GM12878 (cell line): ENCODE results near the gene PGM5. TPM values are rescaled to one million over a fixed set of nuclear protein-coding genes. Genes with fewer than 3 reads are reported as not detected.

ENCODE experiments used
- ATAC-seq: fragments of 200-7000 bp; cut with Tn5 transposase; 3 replicates; pipeline ENCODE4 v1.9.1; 2020; ENCODE audit warnings: mild to moderate bottlenecking, moderate library complexity
- BruUV-seq: library from RNA; stranded (reverse); fragments of 400-500 nt; replicated peaks from 2 replicates; lab custom pipeline; 2021; lab: Mats Ljungman, UMichigan
- CTCF ChIA-PET: fragments of 300-600 bp; sonication (Branson Sonifier 250); formaldehyde crosslinking; extraction: SDS; loops from one replicate; lab custom pipeline; 2021; ENCODE audit warnings: inconsistent platforms; lab: Yijun Ruan, JAX
- POLR2A ChIA-PET: fragments of 350-600 bp; formaldehyde crosslinking; extraction: SDS; loops from one replicate; lab custom pipeline; 2021; ENCODE audit warnings: inconsistent platforms; lab: Charles Lee
- RAD21 ChIA-PET: fragments of 300-600 bp; sonication (Branson Sonifier 250); formaldehyde crosslinking; loops from one replicate; lab custom pipeline; 2023; ENCODE audit warnings: antibody characterized with exemption; ENCODE audit not compliant: unreplicated experiment; lab: Charles Lee
- SMC1A ChIA-PET: fragments of 300-600 bp; sonication (Branson Sonifier 250); formaldehyde crosslinking; loops from one replicate; lab custom pipeline; 2023; ENCODE audit not compliant: unreplicated experiment, uncharacterized antibody; lab: Charles Lee
- DNase-seq: peaks from one replicate; pipeline ENCODE4 v3.0.0-alpha.2; 2011; ENCODE audit warnings: low read depth, low spot score
- FAIRE-seq: peaks from 3 replicates; lab custom pipeline; 2011; peaks lifted over from hg19 to GRCh38; lab: Jason Lieb, UNC
- H2AFZ ChIP-seq: 2 replicates; pipeline ENCODE4 v1.6.0; 2011; ENCODE audit warnings: low read depth, low read length, control low read depth; ENCODE audit not compliant: control insufficient read depth
- H3K27ac ChIP-seq: 2 replicates; pipeline ENCODE4 v1.5.1; 2011; ENCODE audit warnings: control low read depth; ENCODE audit not compliant: control insufficient read depth, insufficient read depth
- H3K27me3 ChIP-seq, 2 experiments: replicated peaks in 1 of 2; 2 replicates each; pipeline versions ENCODE4 v1.6.0 to v1.6.1; 2011; ENCODE audit warnings: low read length in 1 of 2; ENCODE audit not compliant: control insufficient read depth in 2 of 2, insufficient read depth in 2 of 2
- H3K36me3 ChIP-seq, 2 experiments: 2 replicates each; pipeline ENCODE4 v1.5.1; 2011; ENCODE audit warnings: low read length in 1 of 2; ENCODE audit not compliant: control insufficient read depth in 2 of 2, insufficient read depth in 2 of 2
- H3K4me1 ChIP-seq: 2 replicates; pipeline ENCODE4 v1.6.1; 2011; ENCODE audit warnings: mild to moderate bottlenecking, low read length, moderate library complexity, mixed read lengths; ENCODE audit not compliant: control insufficient read depth, insufficient read depth
- H3K4me2 ChIP-seq: 2 replicates; pipeline ENCODE4 v1.6.0; 2011; ENCODE audit warnings: control low read depth; ENCODE audit not compliant: control insufficient read depth, insufficient read depth
- H3K4me3 ChIP-seq: fragments of 200-600 bp; sonication (generic); 2 replicates; pipeline ENCODE4 v1.5.1; 2016
- H3K79me2 ChIP-seq: 2 replicates; pipeline ENCODE4 v1.6.0; 2011; ENCODE audit warnings: low read length; ENCODE audit not compliant: control insufficient read depth, insufficient read depth
- H3K9ac ChIP-seq: 2 replicates; pipeline ENCODE4 v1.8.0; 2011; ENCODE audit warnings: low read length, control low read depth, mixed read lengths; ENCODE audit not compliant: control insufficient read depth, insufficient read depth
- H3K9me3 ChIP-seq: replicated peaks from 3 replicates; pipeline ENCODE4 v1.5.1; 2011; ENCODE audit warnings: mild to moderate bottlenecking, low read length; ENCODE audit not compliant: control insufficient read depth, insufficient read depth
- H4K20me1 ChIP-seq: 2 replicates; pipeline ENCODE4 v1.6.0; 2011; ENCODE audit not compliant: control insufficient read depth, insufficient read depth
- CTCF ChIP-seq, 3 experiments: IDR thresholded peaks in 2 of 3; conservative IDR thresholded peaks in 1 of 3; 2 replicates each; pipeline ENCODE4 v1.5.1; 2011; ENCODE audit warnings: low read depth in 3 of 3, low read length in 3 of 3, mild to moderate bottlenecking in 3 of 3, control low read depth in 2 of 3, moderate library complexity in 2 of 3, inconsistent platforms in 1 of 3, mixed read lengths in 1 of 3; ENCODE audit not compliant: control insufficient read depth in 2 of 3, insufficient read depth in 1 of 3; ENCODE audit errors: extremely low read depth in 1 of 3
- IRF4 ChIP-seq: IDR thresholded peaks from 2 replicates; pipeline ENCODE4 v1.6.1; 2011; ENCODE audit warnings: low read depth, low read length
- MTA3 ChIP-seq: IDR thresholded peaks from 2 replicates; pipeline ENCODE4 v1.6.1; 2012; ENCODE audit warnings: low read length, inconsistent platforms, borderline replicate concordance
- RAD21 ChIP-seq: IDR thresholded peaks from 2 replicates; pipeline ENCODE4 v1.6.1; 2011; ENCODE audit warnings: mild to moderate bottlenecking, low read depth, low read length, moderate library complexity; ENCODE audit not compliant: insufficient read depth
- SMC3 ChIP-seq: IDR thresholded peaks from 2 replicates; pipeline ENCODE4 v1.6.1; 2011; ENCODE audit warnings: low read length, improper control_type of control experiment, borderline replicate concordance
- SREBF1 ChIP-seq: IDR thresholded peaks from 2 replicates; pipeline ENCODE4 v1.6.1; 2012; ENCODE audit warnings: mild to moderate bottlenecking, low read length
- TBL1XR1 ChIP-seq: IDR thresholded peaks from 2 replicates; pipeline ENCODE4 v1.6.1; 2012; ENCODE audit warnings: low read depth, low read length, improper control_type of control experiment
- WGBS: methylation state at CpG from one replicate; pipeline ENCODE4 v1.1.6; 2016; ENCODE audit warnings: low lambda C conversion rate; ENCODE audit not compliant: insufficient replicate concordance, insufficient coverage; ENCODE audit errors: missing lambda C conversion rate; 5-methylcytosine and 5-hydroxymethylcytosine counted together
- in situ Hi-C: fragments of 300-500 bp; cut with MboI; formaldehyde crosslinking; loops from 9 replicates; pipeline ENCODE4 v1.14.3; 2018; ENCODE audit warnings: mixed read lengths
- intact Hi-C: fragments of 100-400 bp; cut with micrococcal nuclease; formaldehyde crosslinking; loops from one replicate; pipeline ENCODE4 v1.14.2; 2022; ENCODE audit not compliant: unreplicated experiment
- polyA plus RNA-seq, 11 experiments: library from polyadenylated mRNA; depleted of rRNA in 4 of 11; unstranded in 6 of 11; stranded (reverse) in 5 of 11; fragments of >200 nt; fragmentation: Nextera tagmentation in 4 of 11; fragmentation: Illumina TruSeq in 1 of 11; extraction: Ambion mirVana in 4 of 11; extraction: Trizol in 1 of 11; gene quantifications; 1 replicate in 1 of 11; 2 replicates in 10 of 11; pipeline versions ENCODE4 v1.2.1 to v1.2.3, GENCODE V29; 2011 to 2016; ENCODE audit warnings: inconsistent platforms in 2 of 11, missing spikeins in 2 of 11, low read depth in 1 of 11
- total RNA-seq, 4 experiments: library from RNA; depleted of rRNA in 3 of 4; stranded (reverse); fragments of >200 nt in 3 of 4; fragmentation: Illumina TruSeq in 1 of 4; extraction: Trizol in 1 of 4; gene quantifications; 2 replicates each; pipeline versions ENCODE4 v1.2.1 to v1.2.3, GENCODE V29; 2013 to 2021

Gene PGM5
- total and polyA plus RNA-seq, 10 of the 15 experiments (the other 5 are each of a cell fraction or from before 2014, with no cell fraction given), result 0.28 to 0.73 TPM; not detected in 8

- TF ChIP-seq CTCF (IDR thresholded peaks at IDR 0.05 in 2 of 3, conservative IDR thresholded peaks at IDR 0.05 in 1 of 3; ENCODE audit: control insufficient read depth in 2 of 3, extremely low read depth in 1 of 3, insufficient read depth in 1 of 3, low read depth in 3 of 3, low read length in 3 of 3) (no peak), SREBF1 (no peak)
- TF ChIP-seq, all 136 proteins: peak for 0
Observed at GRCh38 chr9:68558545-68558944, 202.1 kb downstream of the PGM5 start (continued).

GRCh38 chr9:68560071-68560844 is 203.8 kb downstream of the PGM5 start:
- no peaks in the 10 kb centered on the region for H3K4me1 ChIP-seq
- POLR2A ChIA-PET, result no interaction called here
- no TSS peak for BruUV-seq
- H3K4me2 ChIP-seq, result no peak overlapping the region
- no peak overlapping the region for H2AFZ ChIP-seq
- no peak for TF ChIP-seq TBL1XR1
- peak; percentile 46; the same call in 1 of the 2 replicates for TF ChIP-seq SMC3
- peak; percentile 51 to 72 (median 58) for TF ChIP-seq CTCF (IDR thresholded peaks at IDR 0.05 in 2 of 3, conservative IDR thresholded peaks at IDR 0.05 in 1 of 3; ENCODE audit: control insufficient read depth in 2 of 3, extremely low read depth in 1 of 3, insufficient read depth in 1 of 3, low read depth in 3 of 3, low read length in 3 of 3)
- TF ChIP-seq IRF4, result 0 out of 2 replicates have a peak, but pooled peaks have one; percentile 10
- TF ChIP-seq RAD21, result peak; percentile 54
- TF ChIP-seq MTA3, result no peak
- TF ChIP-seq, all 136 proteins: peak for 4
- H4K20me1 ChIP-seq, result no peaks in the 10 kb centered on the region
- FAIRE-seq (no peak), ATAC-seq (peak; percentile 83), DNase-seq (no peak)
- ChIA-PET RAD21 (interaction anchor here (0.9 to 1.3 kb wide), 5 partner anchors 8 to 390 kb away, joined by 3 to 6 read pairs (median 4); no protein-coding TSS in a partner anchor), CTCF (interaction anchor here (0.5 to 5.2 kb wide), 21 partner anchors 8 to 261 kb away, joined by 3 to 60 read pairs (median 6); partner anchors contain the start of gene TMEM252), SMC1A (interaction anchor here (0.6 to 2.8 kb wide), 7 partner anchors 8 to 54 kb away, joined by 3 to 12 read pairs (median 4); partner anchors contain the start of gene TMEM252)
- H3K36me3 ChIP-seq, result no peaks in the 10 kb centered on the region
- intact Hi-C loops, result loop anchor here (10.0 kb wide), 2 partner anchors 115 to 215 kb away; no protein-coding TSS in a partner anchor
- H3K27me3 ChIP-seq, result peaks cover 4 to 7% of the 10 kb centered on the region in 2 experiments; a peak in 3 of 4 replicates
- H3K9ac ChIP-seq, result no peak overlapping the region
- 41% methylated on average over 14 of the region's 14 CpGs for WGBS
- no peaks in the 10 kb centered on the region for H3K9me3 ChIP-seq
- in situ Hi-C loops, result loop anchor here (5.0 to 25.0 kb wide), 2 partner anchors 48 to 198 kb away; partner anchors contain the start of gene PGM5
- H3K27ac ChIP-seq, result no peak overlapping the region
- H3K79me2 ChIP-seq, result no peaks in the 10 kb centered on the region
- H3K4me3 ChIP-seq, result no peak overlapping the region
